Loucy (cell line): ENCODE measurements around the gene ZBTB16.

ENCODE experiments used
- H2AFZ ChIP-seq: fragments of 200-600 bp; sonication (generic); 2 replicates; pipeline ENCODE4 v1.6.0; 2016; ENCODE audit warnings: antibody characterized with exemption, mild to moderate bottlenecking, low read length, moderate library complexity
- H3F3A ChIP-seq: fragments of 200-600 bp; 2 replicates; pipeline ENCODE4 v1.6.0; 2016; ENCODE audit warnings: antibody characterized with exemption, low read depth, mild to moderate bottlenecking
- H3K27me3 ChIP-seq: fragments of 200-600 bp; sonication (generic); 2 replicates; pipeline ENCODE4 v1.6.1; 2014; ENCODE audit warnings: low read length, mild to moderate bottlenecking; ENCODE audit not compliant: insufficient read depth, poor library complexity, severe bottlenecking
- H3K36me3 ChIP-seq: fragments of 200-600 bp; sonication (generic); 2 replicates; pipeline ENCODE4 v1.6.1; 2016; ENCODE audit warnings: low read length; ENCODE audit not compliant: insufficient read depth
- H3K4me1 ChIP-seq: fragments of 200-600 bp; sonication (generic); 2 replicates; pipeline ENCODE4 v1.5.1; 2014; ENCODE audit warnings: low read length, mild to moderate bottlenecking; ENCODE audit not compliant: insufficient read depth, poor library complexity, severe bottlenecking
- H3K4me2 ChIP-seq: fragments of 200-600 bp; sonication (generic); 2 replicates; pipeline ENCODE4 v1.6.0; 2014; ENCODE audit warnings: antibody characterized with exemption, low read length, low read depth, mild to moderate bottlenecking; ENCODE audit not compliant: poor library complexity, severe bottlenecking
- H3K4me3 ChIP-seq: fragments of 200-600 bp; sonication (generic); 2 replicates; pipeline ENCODE4 v1.5.1; 2014; ENCODE audit warnings: low read length, mild to moderate bottlenecking, mixed read lengths; ENCODE audit not compliant: poor library complexity, severe bottlenecking
- H3K79me2 ChIP-seq: fragments of 200-600 bp; sonication (generic); 2 replicates; pipeline ENCODE4 v1.6.1; 2014; ENCODE audit warnings: low read length; ENCODE audit not compliant: insufficient read depth
- H3K9ac ChIP-seq: fragments of 200-600 bp; sonication (generic); 2 replicates; pipeline ENCODE4 v1.6.0; 2014; ENCODE audit warnings: mild to moderate bottlenecking, low read depth, low read length, moderate library complexity; ENCODE audit not compliant: poor library complexity, severe bottlenecking
- H3K9me2 ChIP-seq: fragments of 200-600 bp; sonication (generic); replicated peaks from 2 replicates; pipeline ENCODE4 v1.6.1; 2016; ENCODE audit warnings: low read depth, low read length, mixed read lengths
- H3K9me3 ChIP-seq: fragments of 200-600 bp; sonication (generic); 2 replicates; pipeline ENCODE4 v1.6.1; 2014; ENCODE audit warnings: mild to moderate bottlenecking, antibody characterized with exemption, low read length, low read depth; ENCODE audit not compliant: insufficient read depth
- H4K20me1 ChIP-seq: fragments of 200-600 bp; sonication (generic); 2 replicates; pipeline ENCODE4 v1.6.0; 2014; ENCODE audit warnings: antibody characterized with exemption, low read length, mild to moderate bottlenecking; ENCODE audit not compliant: insufficient read depth, poor library complexity, severe bottlenecking
- CTCF ChIP-seq: fragments of 200-600 bp; sonication (generic); conservative IDR thresholded peaks from 2 replicates; pipeline ENCODE4 v1.5.1; 2014; ENCODE audit warnings: mild to moderate bottlenecking, antibody characterized with exemption, low read length
- EZH2phosphoT487 ChIP-seq: fragments of 200-600 bp; IDR thresholded peaks from 2 replicates; pipeline ENCODE4 v1.6.1; 2018; ENCODE audit warnings: antibody characterized with exemption, mild to moderate bottlenecking, moderate library complexity, borderline replicate concordance

The ZBTB16 gene

GRCh38 chr11:114148013-114148382, 88.5 kb downstream of the ZBTB16 start:
- H3K9ac ChIP-seq: no peak overlapping the region
- H3K4me1 ChIP-seq: peaks cover 55% of the 10 kb centered on the region
- H3K79me2 ChIP-seq: no peaks in the 10 kb centered on the region
- no peaks in the 10 kb centered on the region; the same call in 1 of the 2 replicates for H3F3A ChIP-seq
- H3K36me3 ChIP-seq: no peaks in the 10 kb centered on the region
- H3K27me3 ChIP-seq: no peaks in the 10 kb centered on the region
- H3K9me3 ChIP-seq: no peaks in the 10 kb centered on the region
- no peak overlapping the region for H3K4me2 ChIP-seq
- no peak for TF ChIP-seq CTCF
- no peak for TF ChIP-seq EZH2phosphoT487
- H2AFZ ChIP-seq: no peak overlapping the region
- no peaks in the 10 kb centered on the region for H3K9me2 ChIP-seq
- H3K4me3 ChIP-seq: no peak overlapping the region
- H4K20me1 ChIP-seq: no peaks in the 10 kb centered on the region

- Histone ChIP-seq H3K36me3 (no peaks in the 10 kb centered on the region), H3K9me3 (no peaks in the 10 kb centered on the region), H3K9me2 (no peaks in the 10 kb centered on the region), H3K4me1 (peaks cover 45% of the 10 kb centered on the region), H3K9ac (no peak overlapping the region), H4K20me1 (no peaks in the 10 kb centered on the region), H3K4me3 (no peak overlapping the region), H2AFZ (no peak overlapping the region), H3K79me2 (no peaks in the 10 kb centered on the region), H3K27me3 (no peaks in the 10 kb centered on the region), H3K4me2 (no peak overlapping the region), H3F3A (no peaks in the 10 kb centered on the region; the same call in 1 of the 2 replicates)
- no peak for TF ChIP-seq EZH2phosphoT487
- TF ChIP-seq CTCF: no peak
Observed at GRCh38 chr11:114149689-114150407, 90.3 kb downstream of the ZBTB16 start.

- no peak for TF ChIP-seq EZH2phosphoT487
- H3K4me2 ChIP-seq: no peak overlapping the region
- H3K27me3 ChIP-seq: no peaks in the 10 kb centered on the region
Observed at GRCh38 chr11:114150671-114151070, 91.2 kb downstream of the ZBTB16 start.

GRCh38 chr11:114151631-114152030, 92.1 kb downstream of the ZBTB16 start:
- H3F3A ChIP-seq: no peaks in the 10 kb centered on the region; the same call in 1 of the 2 replicates
- H3K4me3 ChIP-seq: no peak overlapping the region
- H3K79me2 ChIP-seq: no peaks in the 10 kb centered on the region
- H3K27me3 ChIP-seq: no peaks in the 10 kb centered on the region
- no peaks in the 10 kb centered on the region for H3K9me2 ChIP-seq
- H3K36me3 ChIP-seq: no peaks in the 10 kb centered on the region
- no peaks in the 10 kb centered on the region for H4K20me1 ChIP-seq
- H2AFZ ChIP-seq: no peak overlapping the region
- peaks cover 45% of the 10 kb centered on the region for H3K4me1 ChIP-seq
- no peaks in the 10 kb centered on the region for H3K9me3 ChIP-seq
- no peak overlapping the region for H3K9ac ChIP-seq
- no peak overlapping the region for H3K4me2 ChIP-seq
- TF ChIP-seq CTCF: no peak
- TF ChIP-seq EZH2phosphoT487: no peak

More at GRCh38 chr11:114150671-114151070, 91.2 kb downstream of the ZBTB16 start:
- Histone ChIP-seq H2AFZ (no peak overlapping the region), H3K79me2 (no peaks in the 10 kb centered on the region), H3F3A (no peaks in the 10 kb centered on the region; the same call in 1 of the 2 replicates), H3K9me3 (no peaks in the 10 kb centered on the region), H4K20me1 (no peaks in the 10 kb centered on the region), H3K36me3 (no peaks in the 10 kb centered on the region), H3K4me1 (peaks cover 45% of the 10 kb centered on the region), H3K4me3 (no peak overlapping the region), H3K9ac (no peak overlapping the region), H3K9me2 (no peaks in the 10 kb centered on the region)
